GM18519 (cell line): ENCODE measurements around the gene DDI2.
A peak's percentile ranks its signal among the peaks of the same experiment; 100 is the strongest.

ENCODE experiments used
- ATAC-seq: cut with Tn5 transposase; IDR thresholded peaks from one replicate; pipeline ENCODE4 v1.9.1; 2021; ENCODE audit warnings: mild to moderate bottlenecking, moderate library complexity; ENCODE audit not compliant: unreplicated experiment, low FRiP score

The DDI2 gene

DNA sequence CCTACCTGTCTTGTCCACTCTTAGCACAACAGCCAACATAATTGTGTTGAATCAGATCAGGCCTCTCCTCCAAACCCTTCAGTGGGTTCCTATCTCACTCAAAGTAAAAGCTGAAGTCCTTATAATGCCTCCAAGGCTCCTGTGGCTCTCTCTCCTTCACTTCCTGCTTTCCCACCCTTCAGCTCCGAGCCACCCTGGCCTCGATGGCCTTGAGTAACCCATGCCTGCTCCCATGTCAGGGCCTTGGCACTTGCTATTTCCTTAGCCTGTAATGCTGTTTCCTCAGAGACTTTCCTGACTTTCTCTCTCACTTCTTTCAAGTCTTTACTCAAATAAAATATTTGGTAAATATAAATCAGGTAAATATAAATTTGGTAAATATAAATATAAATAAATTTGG is 58.8 kb downstream of the DDI2 start:
- ATAC-seq, result no peak

DNA sequence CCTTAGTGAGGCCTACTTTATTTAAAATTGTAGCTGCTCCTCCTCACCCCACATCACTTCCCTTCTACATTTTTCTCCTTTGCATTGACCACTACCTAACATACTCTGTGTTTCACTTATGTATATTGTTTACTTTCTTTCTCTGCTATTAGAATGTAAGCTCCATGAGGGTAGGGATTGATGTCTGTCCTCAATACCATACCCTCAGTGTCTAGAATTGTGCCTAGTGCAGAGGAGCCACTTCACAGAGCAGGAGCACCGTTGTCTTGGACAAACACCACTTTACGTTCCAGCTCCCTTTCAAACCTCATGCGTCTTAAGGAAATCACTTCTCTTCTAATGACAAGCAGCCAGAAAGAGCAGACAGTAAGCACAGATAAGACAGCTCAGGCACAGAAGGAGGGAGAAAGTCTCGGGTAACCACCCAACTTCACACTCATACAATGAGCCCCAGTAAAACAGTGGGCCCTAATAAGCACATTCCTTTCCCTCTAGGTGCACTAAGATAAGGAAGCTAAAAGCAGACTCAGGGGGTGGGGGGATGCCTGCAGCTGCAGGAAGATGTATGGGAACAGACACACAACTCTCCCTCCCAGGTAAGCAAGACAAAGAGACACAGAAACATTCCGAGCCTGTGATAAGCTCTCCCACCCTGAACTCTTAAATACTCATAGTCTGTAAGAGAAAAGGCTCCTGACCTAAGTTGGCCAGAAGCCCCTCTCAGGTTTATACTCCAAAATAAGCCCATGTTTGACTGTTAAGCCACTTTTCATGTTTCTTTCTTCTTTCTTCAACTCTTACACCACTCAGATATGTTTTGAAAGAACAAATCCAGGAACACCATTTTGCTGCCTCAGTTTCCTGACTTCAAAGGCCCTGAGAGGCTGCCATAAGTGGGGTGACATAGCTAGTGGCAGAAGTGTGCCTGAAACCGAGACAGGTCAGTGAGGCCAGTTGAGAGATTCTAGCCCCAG is 59.7 kb downstream of the DDI2 start:
- ATAC-seq, result no peak

DNA sequence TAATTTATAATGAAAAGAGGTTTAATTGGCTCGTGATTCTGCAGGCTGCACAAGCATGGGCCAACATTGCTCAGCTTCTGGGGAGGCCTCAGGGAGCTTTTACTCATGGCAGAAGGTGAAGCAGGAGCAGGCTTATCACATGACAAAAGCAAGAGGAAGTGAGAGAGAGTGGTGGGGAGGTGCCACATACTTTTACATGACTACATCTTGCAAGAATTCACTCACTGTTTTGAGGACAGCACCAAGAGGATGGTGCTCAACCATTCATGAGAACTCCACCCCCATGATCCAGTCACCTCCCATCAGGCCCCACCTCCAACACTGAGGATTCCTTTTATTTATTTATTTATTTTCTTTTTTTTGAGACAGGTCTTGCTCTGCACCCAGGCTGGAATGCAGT is 61.3 kb downstream of the DDI2 start:
- no peak for ATAC-seq

DNA sequence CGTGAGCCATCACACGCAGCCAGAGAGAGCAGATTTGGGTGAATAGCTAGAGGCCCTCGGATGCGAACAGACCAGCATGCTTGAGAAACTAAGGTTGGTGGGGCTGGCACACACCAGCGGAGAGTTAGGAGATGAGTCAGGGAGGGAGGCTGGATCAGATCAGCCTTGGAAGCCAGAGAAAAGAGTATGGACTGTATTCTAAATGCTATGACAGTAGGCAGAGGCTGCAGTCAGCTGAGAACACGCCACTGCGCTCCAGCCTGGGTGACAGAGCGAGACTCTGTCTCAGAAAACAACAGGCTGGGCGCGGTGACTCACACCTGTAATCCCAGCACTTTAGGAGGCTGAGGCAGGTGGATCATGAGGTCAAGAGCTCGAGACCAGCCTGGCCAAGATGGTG is 62.9 kb downstream of the DDI2 start:
- no peak for ATAC-seq

- ATAC-seq, result no peak
Measured at GRCh38 chr1:15680561-15681348, 63.5 kb downstream of the DDI2 start.

DNA sequence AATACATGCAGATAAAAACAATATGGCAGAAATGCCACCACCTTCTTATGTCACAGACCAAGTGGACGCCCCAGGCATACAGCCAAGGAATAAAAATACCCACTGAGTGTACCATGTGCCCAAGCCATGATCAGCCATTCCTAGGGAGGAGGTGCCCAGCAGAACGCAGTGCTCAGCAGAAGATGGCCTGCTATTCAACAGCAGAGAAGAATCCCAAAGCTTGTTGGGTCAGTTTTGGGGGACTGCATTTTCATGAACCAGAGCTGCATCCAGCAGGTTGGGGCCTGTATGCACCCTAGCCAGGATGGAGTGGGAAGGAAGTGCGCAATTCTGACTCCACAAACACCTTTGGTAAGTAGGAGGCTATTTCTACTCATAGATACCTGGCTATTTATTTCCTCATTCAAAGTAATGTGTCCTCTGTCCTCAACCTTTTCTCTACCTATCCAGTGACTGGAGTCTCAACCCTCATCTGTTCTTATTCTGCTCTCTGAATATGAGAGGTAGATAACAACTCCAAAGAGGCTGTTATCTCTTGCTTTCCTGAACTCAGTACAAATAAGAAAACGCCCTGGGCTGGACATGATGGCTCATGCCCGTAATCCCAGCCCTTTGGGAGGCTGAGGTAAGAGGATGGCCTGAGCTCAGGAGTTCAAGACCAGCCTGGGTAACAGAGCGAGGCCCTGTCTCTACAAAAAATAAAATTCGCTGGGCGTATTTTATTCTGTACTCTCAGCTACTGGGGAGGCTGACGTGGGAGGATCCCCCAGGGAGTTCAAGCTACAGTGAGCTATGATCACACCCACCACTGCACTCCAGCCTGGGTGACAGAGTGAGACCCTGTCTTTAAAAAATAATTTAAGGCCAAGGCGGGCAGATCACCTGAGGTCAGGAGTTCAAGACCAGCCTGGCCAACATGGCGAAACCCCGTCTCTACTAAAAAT is 64.4 kb downstream of the DDI2 start:
- no peak for ATAC-seq

DNA sequence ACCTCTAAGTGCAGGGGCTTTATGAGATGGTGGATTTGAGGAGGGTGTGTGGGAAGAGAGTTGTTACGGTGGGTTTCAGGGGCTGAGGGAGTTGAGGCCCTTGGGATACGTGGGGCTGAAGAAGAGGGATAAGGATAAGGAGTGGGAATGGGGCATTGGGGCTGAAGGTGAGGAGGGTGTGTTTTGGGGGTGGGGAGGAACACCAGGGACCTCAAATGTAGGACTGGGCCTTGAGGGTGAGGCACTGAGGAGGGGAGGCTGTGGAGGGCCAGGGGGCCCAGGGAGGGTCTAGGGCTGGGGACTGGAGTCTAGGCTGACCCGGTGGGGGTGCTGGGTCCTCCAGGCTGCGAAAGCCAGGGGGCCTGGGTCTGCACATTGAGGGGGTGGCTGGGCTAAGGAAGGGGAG is 65.7 kb downstream of the DDI2 start:
- no peak for ATAC-seq

DNA sequence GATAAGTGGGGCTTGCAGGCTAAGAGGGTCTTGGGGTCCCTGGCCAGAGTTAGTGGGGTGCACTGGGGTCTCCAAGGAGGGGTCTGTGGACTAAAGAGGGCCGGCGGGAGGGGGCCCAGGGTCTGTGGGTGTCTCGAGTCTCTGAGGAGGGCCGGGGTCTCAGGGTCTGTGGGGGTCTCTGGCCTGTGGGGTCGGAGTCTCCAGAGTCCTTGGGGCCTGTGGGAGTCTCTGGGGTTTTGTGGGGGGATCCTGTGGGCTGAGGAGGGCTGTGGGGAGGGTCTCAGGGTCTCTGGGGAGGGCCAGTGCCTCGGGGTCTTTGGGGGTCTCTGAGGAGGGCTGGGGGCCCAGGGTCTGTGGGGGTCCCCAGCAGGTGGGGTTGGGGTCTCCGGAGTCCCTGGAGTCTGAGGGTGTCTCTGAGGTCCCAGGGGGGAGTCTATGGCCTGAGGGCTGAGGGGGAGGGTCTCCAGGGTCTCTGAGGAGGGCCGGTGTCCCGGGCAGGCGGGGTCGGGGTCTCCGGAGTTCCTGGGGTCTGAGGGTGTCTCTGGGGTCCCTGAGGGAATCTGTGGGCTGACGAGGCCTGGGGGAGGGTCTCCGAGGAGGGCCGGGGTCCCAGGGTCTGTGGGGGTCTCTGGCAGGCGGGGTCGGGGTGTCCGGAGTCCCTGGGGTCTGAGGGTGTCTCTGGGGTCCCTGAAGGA is 66.2 kb downstream of the DDI2 start:
- ATAC-seq, result no peak

GRCh38 chr1:15684042-15684461 is 66.8 kb downstream of the DDI2 start, which contains the start of gene PLEKHM2:
Gene PLEKHM2, plus strand, starts transcription at chr1:15684320. Its CDS starts 239 bp downstream, at chr1:15684559.
- no peak for ATAC-seq

DNA sequence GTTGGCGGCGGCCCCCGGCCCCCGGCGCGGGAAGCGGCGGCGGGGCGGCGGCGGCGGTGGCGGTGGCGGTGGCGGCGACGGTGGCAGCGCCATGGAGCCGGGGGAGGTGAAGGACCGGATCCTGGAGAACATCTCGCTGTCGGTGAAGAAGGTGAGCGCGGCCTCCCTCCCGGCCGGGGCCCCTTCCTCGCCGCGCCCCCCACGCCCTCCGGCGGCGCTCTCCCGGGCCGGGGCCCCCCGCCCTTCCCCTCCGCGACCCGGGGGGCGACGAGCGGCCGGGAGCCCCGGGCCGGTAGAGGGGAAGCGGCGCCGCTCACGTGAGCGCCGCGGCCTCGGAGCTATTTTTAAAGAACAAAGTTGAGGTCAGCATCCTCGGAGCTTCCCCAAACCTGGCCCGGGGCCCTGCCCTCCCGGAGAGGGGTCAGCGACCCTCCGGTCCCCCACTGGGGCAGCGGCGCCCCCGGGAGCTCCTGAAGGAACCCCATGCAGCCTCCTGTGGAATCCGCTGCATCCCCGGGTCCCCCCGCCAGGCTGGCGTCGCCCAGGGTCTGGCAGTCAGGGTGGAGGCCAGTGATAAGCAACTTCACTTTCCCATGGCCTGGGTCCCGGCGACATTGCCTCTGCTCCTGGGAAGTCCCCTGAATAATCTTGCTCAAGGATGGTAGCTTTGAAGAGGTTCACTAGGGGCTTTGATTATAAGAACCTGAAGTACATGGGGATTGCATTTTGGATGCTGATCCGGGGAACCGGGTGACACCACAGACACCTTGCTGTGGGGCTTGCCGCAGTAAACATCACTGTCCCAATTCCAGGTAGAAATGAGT is 67.4 kb downstream of the DDI2 start:
- no peak for ATAC-seq

- no peak for ATAC-seq
Measured at GRCh38 chr1:15685820-15686219, 68.6 kb downstream of the DDI2 start.

DNA sequence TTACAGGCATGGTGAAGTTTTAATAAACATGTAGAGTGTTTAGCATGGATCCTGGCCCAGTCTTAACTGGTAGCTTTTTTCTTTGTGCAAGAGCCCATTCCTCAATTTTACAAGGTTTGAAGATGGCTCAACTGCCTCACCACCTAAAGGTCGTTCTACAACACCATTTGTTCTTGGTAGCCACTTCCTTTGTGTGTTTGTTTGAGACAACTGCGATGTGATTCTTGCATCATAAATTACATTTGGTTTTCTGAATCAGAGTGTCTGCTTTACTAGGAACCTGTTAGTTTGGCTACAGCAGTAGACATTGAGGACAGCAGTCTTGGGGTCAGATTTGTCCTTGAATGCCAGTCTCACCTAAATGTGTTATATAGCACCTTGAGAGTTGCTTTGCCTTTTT is 70.2 kb downstream of the DDI2 start:
- ATAC-seq, result no peak

GRCh38 chr1:15690317-15690716 is 73.1 kb downstream of the DDI2 start:
- ATAC-seq, result no peak

DNA sequence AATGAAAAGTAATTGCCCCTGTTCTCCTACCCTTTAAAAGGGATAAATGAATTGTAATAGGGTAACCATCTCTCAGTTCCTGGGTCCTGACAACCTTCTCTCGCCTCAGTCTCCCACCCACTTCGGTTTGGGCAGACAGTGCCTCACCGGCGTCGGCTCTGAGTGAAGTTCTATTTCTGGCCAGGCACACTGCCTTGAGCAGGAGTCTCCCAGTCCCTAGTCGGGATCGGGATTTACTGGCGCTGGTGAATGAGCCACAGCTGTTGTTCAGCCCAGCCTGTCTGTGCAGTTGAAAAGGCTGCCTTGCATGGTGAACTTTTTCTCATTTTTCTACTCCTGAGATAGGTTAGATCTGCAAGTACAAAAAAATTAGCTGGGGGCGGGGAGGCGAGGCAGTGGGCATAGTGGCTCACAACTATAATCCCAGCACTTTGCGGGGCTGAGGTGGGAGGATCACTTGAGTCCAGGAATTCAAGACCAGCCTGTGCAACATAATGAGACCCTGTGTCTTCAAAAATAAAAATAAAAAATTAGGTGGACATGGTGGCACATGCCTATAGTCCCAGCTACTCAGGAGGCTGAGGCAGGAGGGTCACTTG is 74.3 kb downstream of the DDI2 start:
- no peak for ATAC-seq

DNA sequence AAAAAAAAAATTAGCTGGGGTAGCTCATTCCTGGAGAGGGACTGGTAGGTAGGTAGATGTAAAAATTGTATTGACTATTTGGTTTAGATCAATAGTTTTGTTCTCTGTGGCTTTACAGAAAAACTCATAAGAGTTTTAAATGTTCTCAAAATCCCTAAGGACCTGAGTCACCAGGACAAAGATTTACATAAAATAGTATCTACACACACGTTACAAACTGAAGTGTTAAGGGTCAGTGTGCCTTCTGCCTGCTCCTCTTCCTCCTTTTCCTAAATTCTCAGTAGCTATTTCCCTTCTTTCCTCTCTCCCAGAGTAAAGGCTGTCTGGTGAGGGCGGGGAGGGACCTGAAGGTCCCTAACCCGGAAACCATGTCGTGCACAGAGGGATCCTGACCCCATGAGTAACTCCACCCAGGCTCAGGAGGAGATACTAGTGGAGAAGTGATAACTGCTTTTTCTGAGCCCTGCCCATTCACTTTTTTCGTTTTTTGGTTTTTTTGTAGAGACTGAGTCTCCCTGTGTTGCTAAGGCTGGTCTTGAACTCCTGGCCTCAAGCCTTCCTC is 74.9 kb downstream of the DDI2 start:
- ATAC-seq, result no peak

DNA sequence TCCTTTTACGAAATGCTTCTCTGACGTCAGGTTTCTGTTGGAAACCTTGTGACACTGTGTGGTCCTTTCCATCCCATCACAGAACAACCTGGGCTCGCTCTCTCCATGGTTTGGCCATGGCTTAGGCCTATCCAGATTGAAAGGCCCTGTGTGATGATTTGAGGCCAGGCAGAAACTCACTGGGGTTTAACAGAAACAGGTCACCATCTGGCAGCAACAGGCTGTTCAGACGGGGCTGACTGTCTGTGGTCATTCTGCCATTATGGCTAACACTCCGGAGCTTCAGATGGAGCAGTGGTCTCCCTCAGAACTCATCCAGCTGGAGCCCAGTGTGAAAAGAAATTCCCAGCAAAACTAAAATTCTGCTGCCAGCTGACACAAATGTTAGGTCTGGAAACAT is 76.1 kb downstream of the DDI2 start:
- no peak for ATAC-seq

GRCh38 chr1:15696956-15697521 is 79.8 kb downstream of the DDI2 start:
- peak; percentile 73 for ATAC-seq

DNA sequence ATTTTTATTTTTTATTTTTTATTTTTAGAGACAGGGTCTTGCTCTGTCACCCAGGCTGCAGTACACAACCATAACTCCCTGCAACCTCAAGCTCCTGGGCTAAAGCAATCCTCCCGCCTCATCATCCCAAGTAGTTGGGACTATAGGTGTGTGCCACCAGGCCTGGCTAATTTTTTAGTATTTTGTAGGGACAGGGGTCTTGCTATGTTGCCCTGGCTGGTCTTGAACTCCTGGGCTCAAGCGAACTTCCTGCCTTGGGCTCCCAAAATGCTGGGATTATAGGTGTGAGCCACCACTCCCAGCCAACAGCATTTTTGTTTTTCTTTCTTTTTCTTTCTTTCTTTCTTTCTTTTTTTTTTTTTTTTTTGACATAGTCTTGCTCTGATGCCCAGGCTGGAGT is 80.9 kb downstream of the DDI2 start:
- ATAC-seq, result no peak
